MCF 10A (cell line): ENCODE measurements around the gene SYNDIG1. TPM values are rescaled to one million over a fixed set of nuclear protein-coding genes. Genes with fewer than 3 reads are reported as not detected.

Source experiments
- BruUV-seq: library from RNA; stranded (reverse); fragments of 400-500 nt; replicated peaks from 2 replicates; lab custom pipeline; 2021; lab: Mats Ljungman, UMichigan
- CTCF ChIA-PET: fragments of 300-600 bp; sonication (Branson Sonifier 250); formaldehyde crosslinking; extraction: SDS; loops from one replicate; lab custom pipeline; 2021; ENCODE audit warnings: antibody characterized with exemption, inconsistent platforms; lab: Yijun Ruan, JAX
- POLR2A ChIA-PET: fragments of 300-600, 350-650 bp; sonication (Branson Sonifier 250); formaldehyde crosslinking; extraction: SDS; loops from one replicate; lab custom pipeline; 2020; ENCODE audit warnings: antibody characterized with exemption, inconsistent platforms; lab: Yijun Ruan, JAX
- DNase-seq: peaks from one replicate; pipeline ENCODE4 v3.0.0-alpha.2; 2018; ENCODE audit not compliant: unreplicated experiment
- H3K27ac Mint-ChIP-seq: one replicate; pipeline ENCODE4 v1.8.0; 2022; ENCODE audit warnings: mild to moderate bottlenecking, low read depth, mixed read lengths; ENCODE audit not compliant: unreplicated experiment
- H3K27me3 Mint-ChIP-seq: one replicate; pipeline ENCODE4 v1.8.0; 2022; ENCODE audit warnings: mixed read lengths; ENCODE audit not compliant: insufficient read depth, unreplicated experiment
- H3K36me3 Mint-ChIP-seq: one replicate; pipeline ENCODE4 v1.8.0; 2022; ENCODE audit warnings: mild to moderate bottlenecking, moderate library complexity, mixed read lengths; ENCODE audit not compliant: insufficient read depth, unreplicated experiment
- H3K4me1 Mint-ChIP-seq: one replicate; pipeline ENCODE4 v1.8.0; 2022; ENCODE audit warnings: mixed read lengths; ENCODE audit not compliant: insufficient read depth, unreplicated experiment
- H3K4me3 Mint-ChIP-seq: one replicate; pipeline ENCODE4 v1.8.0; 2022; ENCODE audit warnings: mild to moderate bottlenecking, moderate library complexity, mixed read lengths; ENCODE audit not compliant: unreplicated experiment
- H3K9me3 Mint-ChIP-seq: one replicate; pipeline ENCODE4 v1.8.0; 2022; ENCODE audit warnings: mixed read lengths; ENCODE audit not compliant: unreplicated experiment
- intact Hi-C: fragments of 100-400 bp; cut with micrococcal nuclease; formaldehyde crosslinking; loops from 2 replicates; pipeline ENCODE4 v1.14.1; 2022
- total RNA-seq: library from RNA; stranded (reverse); gene quantifications from 2 replicates; pipeline ENCODE4 v1.2.3, GENCODE V29; 2022
- TF ChIP-seq, protein P1 (sequence below): fragments of 200-600 bp; IDR thresholded peaks from one replicate; pipeline ENCODE4 v1.8.0; 2022; ENCODE audit warnings: antibody characterized with exemption, mild to moderate bottlenecking; ENCODE audit not compliant: unreplicated experiment

The SYNDIG1 gene
- total RNA-seq, 1 experiment from 2014 or later = not detected

DNA sequence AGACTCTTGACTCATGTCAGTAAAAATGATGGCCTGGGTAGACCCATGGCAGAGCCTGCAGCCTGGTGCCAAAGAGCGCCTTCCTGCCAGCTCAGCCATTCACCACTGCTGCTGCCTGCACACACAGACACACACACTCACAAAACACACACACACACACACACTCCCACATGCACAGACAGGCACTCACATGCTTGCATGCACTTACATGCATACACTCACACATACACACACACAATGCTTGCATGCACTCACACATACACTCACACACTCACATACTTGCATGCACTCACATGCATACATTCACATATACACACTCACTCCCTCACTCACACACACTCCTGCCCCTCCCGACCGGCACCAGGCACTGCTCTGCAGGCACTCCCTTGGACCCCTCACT lies 18.0 kb upstream of the SYNDIG1 start:
- Mint-ChIP-seq H3K4me1 (no peaks in the 10 kb centered on the region), H3K27me3 (no peaks in the 10 kb centered on the region), H3K9me3 (peaks cover 53% of the 10 kb centered on the region), H3K4me3 (no peak overlapping the region), H3K27ac (no peak overlapping the region), H3K36me3 (no peaks in the 10 kb centered on the region)
- BruUV-seq = no TSS peak
- DNase-seq = no peak
- intact Hi-C loops = no loop called here
- CTCF ChIA-PET = interaction anchor here (0.7 to 0.8 kb wide), 2 partner anchors 33 to 38 kb away, joined by 4 read pairs; no protein-coding TSS in a partner anchor
- POLR2A ChIA-PET = no interaction called here
- TF ChIP-seq, protein P1, sequence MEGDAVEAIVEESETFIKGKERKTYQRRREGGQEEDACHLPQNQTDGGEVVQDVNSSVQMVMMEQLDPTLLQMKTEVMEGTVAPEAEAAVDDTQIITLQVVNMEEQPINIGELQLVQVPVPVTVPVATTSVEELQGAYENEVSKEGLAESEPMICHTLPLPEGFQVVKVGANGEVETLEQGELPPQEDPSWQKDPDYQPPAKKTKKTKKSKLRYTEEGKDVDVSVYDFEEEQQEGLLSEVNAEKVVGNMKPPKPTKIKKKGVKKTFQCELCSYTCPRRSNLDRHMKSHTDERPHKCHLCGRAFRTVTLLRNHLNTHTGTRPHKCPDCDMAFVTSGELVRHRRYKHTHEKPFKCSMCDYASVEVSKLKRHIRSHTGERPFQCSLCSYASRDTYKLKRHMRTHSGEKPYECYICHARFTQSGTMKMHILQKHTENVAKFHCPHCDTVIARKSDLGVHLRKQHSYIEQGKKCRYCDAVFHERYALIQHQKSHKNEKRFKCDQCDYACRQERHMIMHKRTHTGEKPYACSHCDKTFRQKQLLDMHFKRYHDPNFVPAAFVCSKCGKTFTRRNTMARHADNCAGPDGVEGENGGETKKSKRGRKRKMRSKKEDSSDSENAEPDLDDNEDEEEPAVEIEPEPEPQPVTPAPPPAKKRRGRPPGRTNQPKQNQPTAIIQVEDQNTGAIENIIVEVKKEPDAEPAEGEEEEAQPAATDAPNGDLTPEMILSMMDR = no peak

DNA sequence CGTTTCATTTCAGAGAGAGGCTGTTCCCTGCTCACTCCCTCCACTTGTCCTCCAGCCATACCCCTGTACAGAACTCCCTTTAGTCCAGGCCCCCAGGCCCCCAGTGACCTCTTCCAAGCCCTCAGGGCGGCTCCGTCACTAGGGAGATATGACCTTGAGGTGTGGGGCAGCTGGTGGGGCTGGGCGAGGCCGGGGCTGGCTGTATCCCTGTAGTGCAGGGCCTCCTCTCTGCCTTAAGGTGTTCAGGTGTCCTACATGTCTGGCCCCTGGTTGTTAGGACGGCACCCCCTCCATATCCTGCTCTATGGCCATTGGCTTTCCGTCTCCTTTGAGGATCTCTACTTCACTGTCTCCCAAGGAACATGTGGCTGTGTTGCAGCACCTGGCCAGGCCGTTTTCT lies 17.4 kb upstream of the SYNDIG1 start:
- CTCF ChIA-PET = interaction anchor here (0.8 kb wide), 1 partner anchor 32 kb away, joined by 4 read pairs; no protein-coding TSS in a partner anchor
- Mint-ChIP-seq H3K27ac (no peak overlapping the region), H3K4me1 (no peaks in the 10 kb centered on the region), H3K36me3 (no peaks in the 10 kb centered on the region), H3K9me3 (peaks cover 51% of the 10 kb centered on the region), H3K4me3 (no peak overlapping the region), H3K27me3 (no peaks in the 10 kb centered on the region)
- intact Hi-C loops = no loop called here
- TF ChIP-seq, protein P1 = no peak
- POLR2A ChIA-PET = no interaction called here
- BruUV-seq = no TSS peak
- DNase-seq = no peak

DNA sequence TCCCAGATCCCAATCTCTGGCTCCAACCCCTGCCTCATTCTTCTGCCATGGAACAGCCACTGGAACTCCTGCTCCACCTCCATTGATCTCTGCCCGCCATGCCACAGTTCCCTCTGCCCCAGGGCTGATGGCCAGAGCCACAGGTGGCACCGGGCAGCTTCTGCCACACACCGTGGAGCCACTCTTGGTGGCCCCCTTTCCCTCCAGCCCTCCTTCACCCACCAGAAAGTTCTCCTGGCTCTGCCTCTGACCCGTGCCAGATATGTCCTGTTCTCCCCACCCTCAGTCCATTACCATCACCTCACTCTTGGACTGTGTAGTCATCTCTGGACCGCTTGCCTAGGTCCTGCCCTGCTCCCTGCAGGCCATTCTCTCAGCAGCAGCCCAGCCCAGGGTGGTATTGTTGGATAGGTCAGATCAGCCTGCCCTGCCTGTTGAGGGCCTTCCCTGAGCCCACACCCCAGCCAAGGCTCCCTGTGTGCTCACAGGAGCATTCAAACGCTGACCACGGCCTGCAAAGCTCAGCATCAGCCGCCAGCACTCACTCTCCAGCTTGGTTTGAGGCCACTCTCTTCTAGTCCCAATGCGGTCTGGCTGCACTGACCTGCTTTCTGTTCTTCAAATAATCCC lies 16.8 kb upstream of the SYNDIG1 start:
- POLR2A ChIA-PET = no interaction called here
- H3K27ac Mint-ChIP-seq = no peak overlapping the region
- intact Hi-C loops = no loop called here

DNA sequence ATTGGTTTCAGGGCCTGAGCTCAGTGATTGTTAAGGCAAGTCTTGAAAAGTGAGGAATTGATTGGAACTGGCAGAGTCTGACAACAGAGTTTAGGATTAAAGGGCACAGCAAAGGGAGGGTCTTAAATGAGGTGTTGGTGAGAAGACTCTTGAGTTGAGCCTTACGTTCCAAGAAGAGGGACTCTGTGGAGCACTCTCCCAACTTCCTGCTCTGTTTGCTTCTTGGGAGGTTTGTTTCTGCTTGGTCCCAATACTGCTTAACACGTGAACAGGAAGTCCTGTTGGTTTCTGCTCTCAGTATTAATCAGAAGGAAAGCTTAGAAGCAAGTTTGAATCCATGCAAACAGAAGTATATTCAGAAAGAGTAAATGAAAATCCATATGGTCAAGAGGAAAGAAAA lies 15.6 kb upstream of the SYNDIG1 start:
- Mint-ChIP-seq H3K27ac (no peak overlapping the region), H3K36me3 (no peaks in the 10 kb centered on the region), H3K4me1 (no peaks in the 10 kb centered on the region), H3K9me3 (peaks cover 50% of the 10 kb centered on the region), H3K4me3 (no peak overlapping the region), H3K27me3 (no peaks in the 10 kb centered on the region)
- intact Hi-C loops = no loop called here
- ChIA-PET CTCF (interaction anchor here (0.5 kb wide), 1 partner anchor 31 kb away, joined by 3 read pairs; no protein-coding TSS in a partner anchor), POLR2A (interaction anchor here (0.6 kb wide), 1 partner anchor 11 kb away, joined by 3 read pairs; no protein-coding TSS in a partner anchor)
- TF ChIP-seq, protein P1 = no peak
- BruUV-seq = no TSS peak
- DNase-seq = no peak

More for the DNA sequence above, 16.8 kb upstream of the SYNDIG1 start:
- H3K9me3 Mint-ChIP-seq = peaks cover 46% of the 10 kb centered on the region
- BruUV-seq = no TSS peak
- no peaks in the 10 kb centered on the region for H3K36me3 Mint-ChIP-seq
- CTCF ChIA-PET = no interaction called here
- DNase-seq = no peak
- no peaks in the 10 kb centered on the region for H3K27me3 Mint-ChIP-seq
- H3K4me3 Mint-ChIP-seq = no peak overlapping the region
- TF ChIP-seq, protein P1 = no peak
- H3K4me1 Mint-ChIP-seq = no peaks in the 10 kb centered on the region
